Astrocyte of the cerebellum (primary cell): ENCODE data around the gene CHAF1A.

ENCODE experiments used
- DNase-seq: peaks from one replicate; pipeline ENCODE4 v3.0.0-alpha.2; 2011; ENCODE audit warnings: low read depth
- H3K4me3 ChIP-seq: 2 replicates; pipeline ENCODE4 v1.5.1; 2011; ENCODE audit warnings: mild to moderate bottlenecking, low read depth, low read length, moderate library complexity
- in situ Hi-C: cut with HindIII; loops from 2 replicates; pipeline ENCODE4 v1.10.0; 2017; ENCODE audit warnings: low sequenced_read_pairs
- TF ChIP-seq, protein P1 (sequence below): IDR thresholded peaks from 2 replicates; pipeline ENCODE4 v1.5.1; 2012; ENCODE audit warnings: low read length, low read depth, moderate library complexity, mild to moderate bottlenecking; ENCODE audit errors: missing control alignments

CHAF1A gene

GRCh38 chr19:4366666-4367335, 35.6 kb upstream of the CHAF1A start:
- H3K4me3 ChIP-seq = no peak overlapping the region
- TF ChIP-seq, protein P1, sequence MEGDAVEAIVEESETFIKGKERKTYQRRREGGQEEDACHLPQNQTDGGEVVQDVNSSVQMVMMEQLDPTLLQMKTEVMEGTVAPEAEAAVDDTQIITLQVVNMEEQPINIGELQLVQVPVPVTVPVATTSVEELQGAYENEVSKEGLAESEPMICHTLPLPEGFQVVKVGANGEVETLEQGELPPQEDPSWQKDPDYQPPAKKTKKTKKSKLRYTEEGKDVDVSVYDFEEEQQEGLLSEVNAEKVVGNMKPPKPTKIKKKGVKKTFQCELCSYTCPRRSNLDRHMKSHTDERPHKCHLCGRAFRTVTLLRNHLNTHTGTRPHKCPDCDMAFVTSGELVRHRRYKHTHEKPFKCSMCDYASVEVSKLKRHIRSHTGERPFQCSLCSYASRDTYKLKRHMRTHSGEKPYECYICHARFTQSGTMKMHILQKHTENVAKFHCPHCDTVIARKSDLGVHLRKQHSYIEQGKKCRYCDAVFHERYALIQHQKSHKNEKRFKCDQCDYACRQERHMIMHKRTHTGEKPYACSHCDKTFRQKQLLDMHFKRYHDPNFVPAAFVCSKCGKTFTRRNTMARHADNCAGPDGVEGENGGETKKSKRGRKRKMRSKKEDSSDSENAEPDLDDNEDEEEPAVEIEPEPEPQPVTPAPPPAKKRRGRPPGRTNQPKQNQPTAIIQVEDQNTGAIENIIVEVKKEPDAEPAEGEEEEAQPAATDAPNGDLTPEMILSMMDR = no peak
- no peak for DNase-seq
- in situ Hi-C loops = loop anchor here (5.0 kb wide), 1 partner anchor 50 kb away; no protein-coding TSS in a partner anchor

DNA sequence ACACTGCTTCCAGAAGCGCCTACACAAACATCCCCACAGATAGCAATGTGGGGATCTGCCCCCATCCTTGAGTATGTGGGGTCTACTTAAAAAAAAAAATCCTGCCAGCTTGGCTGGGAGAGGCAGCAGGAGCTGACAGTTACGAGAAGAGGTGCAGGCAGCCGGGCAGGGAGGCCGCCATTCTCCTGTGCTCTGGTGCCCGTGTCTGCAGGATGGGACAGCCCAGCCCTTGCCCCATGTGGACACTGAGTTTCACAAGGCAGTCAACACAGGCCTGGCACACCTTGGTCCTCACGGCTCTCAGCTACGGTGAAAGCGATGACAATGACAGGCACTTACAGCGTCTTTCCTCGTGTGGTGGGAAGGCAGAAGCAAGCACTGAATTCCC, 35.1 kb upstream of the CHAF1A start:
- DNase-seq = no peak
- in situ Hi-C loops = loop anchor here (5.0 kb wide), 1 partner anchor 50 kb away; no protein-coding TSS in a partner anchor
- no peak overlapping the region for H3K4me3 ChIP-seq
- TF ChIP-seq, protein P1 = no peak

DNA sequence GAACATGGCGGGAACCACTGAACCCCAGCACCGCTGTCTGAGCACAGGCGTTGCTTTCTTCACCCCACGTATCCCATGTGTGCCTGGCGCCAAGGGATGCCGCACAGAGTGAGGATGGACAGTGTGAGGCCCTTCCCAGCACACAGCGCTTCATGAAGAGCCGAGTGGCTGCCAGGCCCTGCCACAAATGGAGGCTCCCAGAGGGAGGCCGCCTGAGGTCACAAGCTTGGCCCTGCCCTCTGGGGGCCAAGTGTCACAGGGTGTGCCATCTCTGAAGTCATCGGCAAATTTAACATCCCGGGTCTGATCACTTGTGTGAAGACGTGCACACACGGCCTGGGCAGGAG, 34.7 kb upstream of the CHAF1A start:
- DNase-seq = no peak
- H3K4me3 ChIP-seq = no peak overlapping the region
- in situ Hi-C loops = loop anchor here (5.0 kb wide), 1 partner anchor 50 kb away; no protein-coding TSS in a partner anchor
- TF ChIP-seq, protein P1 = no peak

- no peak for DNase-seq
- no peak overlapping the region for H3K4me3 ChIP-seq
- TF ChIP-seq, protein P1 = no peak
- in situ Hi-C loops = loop anchor here (5.0 kb wide), 1 partner anchor 49 kb away; no protein-coding TSS in a partner anchor
Observed at GRCh38 chr19:4368128-4368820, 34.2 kb upstream of the CHAF1A start.

DNA sequence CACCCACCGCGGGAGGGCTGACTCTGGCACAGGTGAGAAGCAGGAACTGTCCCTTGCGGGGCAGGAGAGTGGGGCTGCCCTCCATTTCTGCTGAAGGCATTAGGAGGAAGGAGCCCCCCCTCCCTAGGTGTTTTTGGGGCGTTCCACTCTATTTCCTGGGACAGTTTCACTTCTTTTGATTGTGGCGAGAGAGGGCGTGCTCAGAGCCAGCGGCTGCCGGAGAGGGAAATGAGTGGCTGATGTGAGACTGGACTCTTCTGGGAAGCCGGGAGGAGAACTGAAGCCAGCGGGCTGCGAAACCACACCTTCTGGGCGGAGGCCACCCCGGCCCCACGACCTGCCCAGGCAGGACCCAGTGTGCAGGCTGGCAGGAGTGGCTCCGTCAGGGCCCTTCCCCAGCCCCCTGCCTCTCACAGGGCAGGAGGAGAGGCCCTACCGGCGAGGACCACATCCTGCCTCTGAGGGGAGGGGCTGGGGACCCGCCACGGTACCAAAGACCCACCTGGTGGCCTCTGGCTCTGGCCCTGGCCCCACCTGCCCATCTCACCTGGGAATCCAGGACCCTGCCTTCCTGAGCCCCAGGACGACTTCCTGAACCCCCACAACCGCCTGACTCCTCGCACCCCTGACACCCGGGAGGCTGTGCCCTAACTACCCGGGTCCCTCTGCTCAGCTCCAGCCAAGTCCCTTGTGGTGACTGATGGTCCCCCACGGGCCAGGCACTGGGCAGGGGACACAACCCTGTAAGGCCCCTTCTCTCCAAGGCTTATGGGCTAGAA, 33.1 kb upstream of the CHAF1A start:
- TF ChIP-seq, protein P1 = no peak
- in situ Hi-C loops = loop anchor here (5.0 kb wide), 1 partner anchor 48 kb away; no protein-coding TSS in a partner anchor
- H3K4me3 ChIP-seq = no peak overlapping the region
- no peak for DNase-seq

DNA sequence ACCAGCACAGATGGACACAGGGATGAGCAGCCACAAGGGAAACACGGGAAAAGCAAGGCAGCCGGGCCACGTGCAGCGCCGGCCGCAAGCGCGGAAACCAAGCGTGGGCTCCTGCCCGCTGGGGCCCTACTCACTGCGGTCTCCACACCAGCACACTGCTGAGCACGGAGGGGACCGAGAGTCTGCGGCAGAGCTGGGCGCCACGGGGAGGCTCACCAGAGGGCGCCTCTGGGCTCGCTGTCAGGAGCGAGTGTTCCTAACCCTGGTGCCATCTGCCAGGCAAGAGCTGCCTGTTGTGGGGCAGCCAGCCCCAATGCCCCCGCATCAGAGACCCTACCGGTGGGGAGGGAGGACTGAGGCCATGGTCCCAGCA, 32.6 kb upstream of the CHAF1A start:
- in situ Hi-C loops = loop anchor here (5.0 kb wide), 1 partner anchor 47 kb away; no protein-coding TSS in a partner anchor
- TF ChIP-seq, protein P1 = peak; percentile 31

More for the DNA sequence above, 32.6 kb upstream of the CHAF1A start:
- H3K4me3 ChIP-seq = no peak overlapping the region
- no peak for DNase-seq
